ENCODE data around the gene POLR2F. TPM values are rescaled to one million over a fixed set of nuclear protein-coding genes. Genes with fewer than 3 reads are reported as not detected.
"Not testable (repeated sequence)": the region's sequence is repeated elsewhere in the genome, so short reads cannot be mapped to it uniquely, and the experiment has no call there.

POLR2F gene
- polyA plus RNA-seq, 1 experiment = 87.4 TPM

DNA sequence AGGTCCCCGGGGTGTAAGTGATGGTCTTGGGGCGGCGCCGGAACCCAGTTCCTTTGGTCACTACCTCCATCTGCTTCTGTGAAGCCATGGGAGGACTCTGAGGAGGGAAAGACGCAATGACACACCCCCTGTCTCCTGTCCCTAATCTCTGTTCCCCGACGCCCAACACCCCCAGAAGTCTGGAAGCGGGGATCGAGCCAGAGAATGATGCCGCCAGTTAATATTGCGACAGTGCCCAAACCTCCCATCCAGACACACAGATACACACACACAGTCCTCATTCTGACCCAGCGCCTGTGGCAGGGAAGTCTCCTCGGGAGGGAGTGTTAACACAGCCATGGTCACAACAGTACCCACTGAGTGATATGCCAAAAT, 450 bp upstream of the POLR2F start:
- H3K9me3 ChIP-seq (ENCODE audit: control insufficient read depth, insufficient read depth, low read length) = no peaks in the 10 kb centered on the region; the same call in 1 of the 2 replicates
- ChIA-PET CTCF (interaction anchor here (2.4 kb wide), 1 partner anchor 12 kb away, joined by 24 read pairs; no protein-coding TSS in a partner anchor), POLR2A (interaction anchor here (0.6 to 2.1 kb wide), 3 partner anchors 7 to 66 kb away, joined by 5 to 12 read pairs (median 5); partner anchors contain the start of gene MICALL1)
- no peaks in the 10 kb centered on the region for H3K27me3 ChIP-seq (ENCODE audit: control insufficient read depth, insufficient read depth, low read length)
- peak overlapping the region; percentile 100 for H3K4me3 ChIP-seq (ENCODE audit: low read depth, low read length)
- TF ChIP-seq CTCF (IDR thresholded peaks at IDR 0.05; ENCODE audit: low read depth, low read length) = no peak
- H3K27ac ChIP-seq (ENCODE audit: low read depth, low read length) = peak overlapping the region; percentile 52
- no peak for DNase-seq (ENCODE audit: low read depth, low spot score)

- Histone ChIP-seq H3K27ac (ENCODE audit: low read depth, low read length) (no peak overlapping the region), H3K27me3 (ENCODE audit: control insufficient read depth, insufficient read depth, low read length) (no peaks in the 10 kb centered on the region), H3K9me3 (ENCODE audit: control insufficient read depth, insufficient read depth, low read length) (no peaks in the 10 kb centered on the region; the same call in 1 of the 2 replicates), H3K4me3 (ENCODE audit: low read depth, low read length) (peak overlapping the region; percentile 100)
- POLR2A ChIA-PET = interaction anchor here (0.6 to 2.1 kb wide), 3 partner anchors 49 to 644 kb away, joined by 3 to 5 read pairs (median 3); partner anchors contain the start of gene MICALL1
- DNase-seq (ENCODE audit: low read depth, low spot score) = no peak
- CTCF ChIA-PET = interaction anchor here (0.7 to 2.4 kb wide), 3 partner anchors 10 to 70 kb away, joined by 4 to 24 read pairs (median 6); no protein-coding TSS in a partner anchor
- no peak for TF ChIP-seq CTCF (IDR thresholded peaks at IDR 0.05; ENCODE audit: low read depth, low read length)
These were observed 1.2 kb downstream of the POLR2F start for GRCh38 chr22:37954686-37955085.

GRCh38 chr22:37955825-37956397, 2.4 kb downstream of the POLR2F start:
- POLR2A ChIA-PET = interaction anchor here (0.7 kb wide), 1 partner anchor 173 kb away, joined by 3 read pairs; no protein-coding TSS in a partner anchor
- not testable (repeated sequence) for H3K27me3 ChIP-seq (ENCODE audit: control insufficient read depth, insufficient read depth, low read length); H3K4me3 ChIP-seq (ENCODE audit: low read depth, low read length); H3K9me3 ChIP-seq (ENCODE audit: control insufficient read depth, insufficient read depth, low read length); DNase-seq (ENCODE audit: low read depth, low spot score); H3K27ac ChIP-seq (ENCODE audit: low read depth, low read length)
- CTCF ChIA-PET = interaction anchor here (0.5 kb wide), 1 partner anchor 93 kb away, joined by 4 read pairs; no protein-coding TSS in a partner anchor

- no peak overlapping the region for H3K27ac ChIP-seq (ENCODE audit: low read depth, low read length)
- POLR2A ChIA-PET = no interaction called here
- H3K27me3 ChIP-seq (ENCODE audit: control insufficient read depth, insufficient read depth, low read length) = no peaks in the 10 kb centered on the region
- no peak overlapping the region for H3K4me3 ChIP-seq (ENCODE audit: low read depth, low read length)
- DNase-seq (ENCODE audit: low read depth, low spot score) = no peak
- no peaks in the 10 kb centered on the region; the same call in 1 of the 2 replicates for H3K9me3 ChIP-seq (ENCODE audit: control insufficient read depth, insufficient read depth, low read length)
- CTCF ChIA-PET = interaction anchor here (0.5 to 1.3 kb wide), 2 partner anchors 8 to 219 kb away, joined by 3 to 4 read pairs; no protein-coding TSS in a partner anchor
- no peak for TF ChIP-seq CTCF (IDR thresholded peaks at IDR 0.05; ENCODE audit: low read depth, low read length)
These were observed 3.7 kb downstream of the POLR2F start for GRCh38 chr22:37957232-37957631.

DNA sequence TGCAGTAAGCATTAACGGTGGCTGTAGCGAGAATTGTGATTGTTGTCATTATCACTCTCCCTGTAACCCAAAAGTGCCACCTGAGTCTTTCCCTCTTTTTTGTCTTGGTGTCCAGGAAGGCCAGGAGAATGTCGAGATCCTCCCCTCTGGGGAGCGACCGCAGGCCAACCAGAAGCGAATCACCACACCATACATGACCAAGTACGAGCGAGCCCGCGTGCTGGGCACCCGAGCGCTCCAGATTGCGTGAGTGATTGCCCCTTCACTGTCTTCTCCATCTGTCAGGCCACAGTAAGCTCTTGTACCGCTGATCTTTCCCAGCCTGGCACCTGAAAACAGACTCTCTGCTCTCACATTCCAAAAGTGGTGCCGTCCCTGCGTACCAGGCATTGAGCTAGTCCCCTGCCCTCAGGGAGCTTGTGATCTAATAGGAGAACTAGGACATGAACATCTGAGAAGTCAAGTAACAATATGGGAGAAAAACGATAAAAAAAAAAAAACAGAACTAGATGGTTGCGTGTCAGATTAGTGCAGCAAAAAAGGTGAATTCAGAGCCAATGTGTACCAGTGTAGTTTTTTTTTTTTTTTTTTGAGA, 5.8 kb downstream of the POLR2F start:
- no peak for DNase-seq (ENCODE audit: low read depth, low spot score)
- Histone ChIP-seq H3K27ac (ENCODE audit: low read depth, low read length) (no peak overlapping the region), H3K9me3 (ENCODE audit: control insufficient read depth, insufficient read depth, low read length) (no peaks in the 10 kb centered on the region), H3K4me3 (ENCODE audit: low read depth, low read length) (no peak overlapping the region), H3K27me3 (ENCODE audit: control insufficient read depth, insufficient read depth, low read length) (no peaks in the 10 kb centered on the region)
- ChIA-PET CTCF (interaction anchor here (0.6 to 1.9 kb wide), 3 partner anchors 29 to 316 kb away, joined by 4 to 6 read pairs (median 5); no protein-coding TSS in a partner anchor), POLR2A (interaction anchor here (0.5 to 0.7 kb wide), 2 partner anchors 15 to 74 kb away, joined by 3 to 5 read pairs; no protein-coding TSS in a partner anchor)
- no peak for TF ChIP-seq CTCF (IDR thresholded peaks at IDR 0.05; ENCODE audit: low read depth, low read length)
